Kidney (tissue), 14 donors: Measurements from ENCODE around the gene RNPS1. TPM values are rescaled to one million over a fixed set of nuclear protein-coding genes. Genes with fewer than 3 reads are reported as not detected.

Source experiments
- DNase-seq, 5 donors: peaks; one replicate each; pipeline ENCODE4 v3.0.0-alpha.2; 2013 to 2020
- FAIRE-seq: peaks from 2 replicates; lab custom pipeline; 2012; peaks lifted over from hg19 to GRCh38; lab: Jason Lieb, UNC
- H3K27ac ChIP-seq, 2 donors: one replicate each; pipeline ENCODE4 v1.7.0; 2013; ENCODE audit warnings: low read depth in 2 of 2, low read length in 2 of 2, inconsistent platforms in 1 of 2
- H3K27me3 ChIP-seq: one replicate; pipeline ENCODE4 v1.7.1; 2013; ENCODE audit warnings: low read length, inconsistent platforms; ENCODE audit not compliant: control insufficient read depth, insufficient read depth
- H3K36me3 ChIP-seq, 3 donors: one replicate each; pipeline versions ENCODE4 v1.7.0 to v1.7.1; 2013; ENCODE audit warnings: low read length in 3 of 3, control low read depth in 1 of 3, inconsistent platforms in 1 of 3; ENCODE audit not compliant: insufficient read depth in 3 of 3, control insufficient read depth in 2 of 3
- H3K4me1 ChIP-seq, 3 donors: one replicate each; pipeline versions ENCODE4 v1.7.0 to v1.7.1; 2013; ENCODE audit warnings: low read length in 3 of 3, inconsistent platforms in 1 of 3, low read depth in 1 of 3; ENCODE audit not compliant: control insufficient read depth in 2 of 3, insufficient read depth in 2 of 3
- H3K4me3 ChIP-seq, 3 donors: one replicate each; pipeline versions ENCODE4 v1.7.0 to v1.8.1; 2013; ENCODE audit warnings: low read length in 3 of 3, control low read depth in 1 of 3, inconsistent platforms in 1 of 3
- H3K9ac ChIP-seq, 3 donors: one replicate each; pipeline versions ENCODE4 v1.7.0 to v1.7.1; 2013; ENCODE audit warnings: low read length in 3 of 3, control low read depth in 1 of 3, inconsistent platforms in 1 of 3
- H3K9me3 ChIP-seq, 3 donors: one replicate each; pipeline versions ENCODE4 v1.7.0 to v1.7.1; 2013; ENCODE audit warnings: low read length in 3 of 3, control low read depth in 1 of 3, inconsistent platforms in 1 of 3; ENCODE audit not compliant: control insufficient read depth in 2 of 3, insufficient read depth in 1 of 3
- intact Hi-C: fragments of 100-400 bp; cut with DNase I; formaldehyde crosslinking; loops from one replicate; pipeline ENCODE4 v1.11.1; 2022
- polyA plus RNA-seq: library from polyadenylated mRNA; stranded (reverse); fragments of 350-450 nt; fragmentation: Illumina TruSeq; extraction: RNeasy Lipid Tissue Mini Kit (QIAGEN cat#74804); gene quantifications from one replicate; pipeline ENCODE4 v1.2.3, GENCODE V29; 2014; ENCODE audit warnings: low read depth, low replicate concordance; ENCODE audit not compliant: insufficient read depth
- total RNA-seq: library from RNA; stranded (reverse); fragmentation: NEBNext Ultra II Directional; extraction: Animal tissue kit (Norgen Biotek cat#: 25700); gene quantifications from one replicate; pipeline ENCODE4 v1.2.1, GENCODE V29; 2021
- TF ChIP-seq, protein P1 (sequence below): IDR thresholded peaks from 3 replicates; pipeline ENCODE4 v1.5.1; 2012; ENCODE audit warnings: mild to moderate bottlenecking, moderate library complexity, borderline replicate concordance; ENCODE audit not compliant: insufficient read depth; ENCODE audit errors: extremely low read depth
- donor health status: control.
- donor health status: control.
- donor health status: control.
- donor health status: control.
- donor health status: control.
- donor health status: DM: yes; HTN: yes; CAD: no.
- donor health status: Normal renal cell carcinoma (clear cell type).

The RNPS1 gene
- total and polyA plus RNA-seq, 2 donors from 2014 or later, result 102 to 134 TPM

DNA sequence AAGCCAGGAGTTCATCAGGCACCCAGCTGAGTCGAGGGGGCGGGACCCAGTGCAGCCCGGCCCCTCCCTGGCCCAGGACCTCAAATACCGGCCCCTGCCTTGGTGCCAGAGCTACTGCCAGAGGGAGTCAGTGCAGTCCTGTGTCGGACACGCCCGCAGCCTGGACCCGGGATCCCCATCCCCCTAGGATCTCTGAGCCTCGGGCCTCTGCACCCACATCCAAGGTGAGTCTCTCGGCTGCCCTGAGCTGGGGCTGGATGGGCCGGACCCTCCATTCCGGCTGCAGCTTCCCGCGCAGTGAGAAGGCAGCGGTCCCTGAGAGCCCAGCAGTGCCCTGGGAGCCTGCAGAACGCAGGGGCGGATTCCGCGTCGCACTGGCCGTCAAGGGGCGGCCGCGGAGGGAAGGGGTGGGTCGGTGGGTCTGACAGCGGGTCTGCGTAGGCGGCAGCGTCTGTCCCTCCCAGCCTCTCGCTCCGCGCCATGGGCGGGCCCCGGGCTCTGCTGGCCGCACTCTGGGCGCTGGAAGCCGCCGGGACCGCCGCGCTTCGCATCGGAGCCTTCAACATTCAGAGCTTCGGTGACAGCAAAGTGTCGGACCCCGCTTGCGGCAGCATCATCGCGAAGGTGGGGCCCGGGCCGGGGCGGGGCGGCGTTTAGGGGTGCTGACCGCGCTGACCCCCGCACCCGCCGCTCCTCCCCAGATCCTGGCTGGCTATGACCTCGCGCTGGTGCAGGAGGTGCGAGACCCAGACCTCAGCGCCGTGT is 31.4 kb downstream of the RNPS1 start, which contains the start of gene DNASE1L2:
TSS of gene DNASE1L2 (plus strand) at position 108 of the 765 bp plus-strand sequence. CDS start at position 481, 373 bp downstream.
- H3K36me3 ChIP-seq, result peaks cover 0 to 15% (median 9%) of the 10 kb centered on the region in 3 donors

DNA sequence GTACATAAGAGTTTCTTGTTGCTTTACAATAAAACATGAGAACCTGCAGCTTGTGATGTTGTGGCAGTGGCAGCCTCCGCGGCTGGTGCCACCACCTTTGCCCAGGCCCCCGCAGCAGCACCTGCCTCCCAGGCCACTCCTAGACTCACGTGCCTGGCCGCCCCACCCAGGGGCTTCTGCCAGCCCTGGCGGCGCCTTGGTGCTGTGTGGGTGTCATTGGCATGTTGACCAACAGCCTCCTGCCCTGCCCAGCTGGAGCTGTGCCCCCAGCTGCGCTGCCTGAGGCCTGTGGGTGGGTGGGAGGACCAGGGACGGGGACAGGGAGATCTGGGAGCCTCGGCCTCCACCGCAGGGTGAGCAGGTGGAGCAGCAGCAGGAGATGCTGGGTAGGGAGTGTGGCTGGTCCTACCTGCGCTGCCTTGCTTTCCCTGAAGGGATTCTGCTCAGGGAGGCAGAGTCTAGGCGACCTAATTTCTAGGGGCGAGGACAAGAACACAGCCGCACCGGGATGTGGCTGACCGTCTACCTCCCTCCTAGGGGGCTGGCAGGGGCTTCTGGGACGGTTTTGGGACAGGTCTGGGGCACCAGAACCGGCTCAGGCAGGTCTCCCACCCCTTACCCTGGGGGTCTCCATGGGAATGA is 32.1 kb downstream of the RNPS1 start:
- Histone ChIP-seq H3K9me3 (no peaks in the 10 kb centered on the region), H3K4me1 (peaks cover 0 to 7% (median 0%) of the 10 kb centered on the region in 3 donors), H3K9ac (no peak overlapping the region), H3K36me3 (peaks cover 0 to 19% (median 12%) of the 10 kb centered on the region in 3 donors), H3K4me3 (no peak overlapping the region), H3K27me3 (no peaks in the 10 kb centered on the region), H3K27ac (no peak overlapping the region)
- intact Hi-C loops, result no loop called here
- TF ChIP-seq, protein P1, sequence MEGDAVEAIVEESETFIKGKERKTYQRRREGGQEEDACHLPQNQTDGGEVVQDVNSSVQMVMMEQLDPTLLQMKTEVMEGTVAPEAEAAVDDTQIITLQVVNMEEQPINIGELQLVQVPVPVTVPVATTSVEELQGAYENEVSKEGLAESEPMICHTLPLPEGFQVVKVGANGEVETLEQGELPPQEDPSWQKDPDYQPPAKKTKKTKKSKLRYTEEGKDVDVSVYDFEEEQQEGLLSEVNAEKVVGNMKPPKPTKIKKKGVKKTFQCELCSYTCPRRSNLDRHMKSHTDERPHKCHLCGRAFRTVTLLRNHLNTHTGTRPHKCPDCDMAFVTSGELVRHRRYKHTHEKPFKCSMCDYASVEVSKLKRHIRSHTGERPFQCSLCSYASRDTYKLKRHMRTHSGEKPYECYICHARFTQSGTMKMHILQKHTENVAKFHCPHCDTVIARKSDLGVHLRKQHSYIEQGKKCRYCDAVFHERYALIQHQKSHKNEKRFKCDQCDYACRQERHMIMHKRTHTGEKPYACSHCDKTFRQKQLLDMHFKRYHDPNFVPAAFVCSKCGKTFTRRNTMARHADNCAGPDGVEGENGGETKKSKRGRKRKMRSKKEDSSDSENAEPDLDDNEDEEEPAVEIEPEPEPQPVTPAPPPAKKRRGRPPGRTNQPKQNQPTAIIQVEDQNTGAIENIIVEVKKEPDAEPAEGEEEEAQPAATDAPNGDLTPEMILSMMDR, result no peak
- no peak for FAIRE-seq
- peak in 1 of 5 donors; percentile 67 for DNase-seq

More for the DNA sequence above, 31.4 kb downstream of the RNPS1 start, which contains the start of gene DNASE1L2:
- DNase-seq (peak; percentile 50 to 82 (median 68)), FAIRE-seq (no peak)
- H3K27me3 ChIP-seq, result no peaks in the 10 kb centered on the region
- TF ChIP-seq, protein P1, result no peak
- no peak within 1 kb of the TSS for H3K4me3 ChIP-seq
- H3K4me1 ChIP-seq, result peaks cover 0 to 7% (median 0%) of the 10 kb centered on the region in 3 donors
- H3K9me3 ChIP-seq, result no peaks in the 10 kb centered on the region
- H3K27ac ChIP-seq, result no peak within 1 kb of the TSS
- no peak within 1 kb of the TSS for H3K9ac ChIP-seq
- intact Hi-C loops, result no loop called here

DNA sequence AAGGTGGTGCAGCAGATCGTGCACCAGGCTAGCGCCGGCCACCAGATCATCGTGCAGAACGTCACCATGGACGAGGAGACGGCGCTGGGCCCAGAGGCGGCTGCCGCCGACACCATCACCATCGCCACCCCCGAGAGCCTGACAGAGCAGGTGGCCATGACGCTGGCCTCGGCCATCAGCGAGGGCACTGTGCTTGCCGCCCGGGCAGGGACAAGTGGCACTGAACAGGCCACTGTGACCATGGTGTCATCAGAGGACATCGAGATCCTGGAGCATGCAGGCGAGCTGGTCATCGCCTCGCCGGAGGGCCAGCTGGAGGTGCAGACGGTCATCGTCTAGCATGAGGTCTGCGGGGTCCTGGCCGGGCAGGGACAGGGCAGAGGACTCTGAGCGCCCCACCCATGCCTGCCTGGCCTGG is 32.7 kb downstream of the RNPS1 start:
- Histone ChIP-seq H3K27me3 (no peaks in the 10 kb centered on the region), H3K4me3 (no peak overlapping the region), H3K9ac (no peak overlapping the region), H3K27ac (no peak overlapping the region), H3K4me1 (peaks cover 0 to 7% (median 0%) of the 10 kb centered on the region in 3 donors), H3K9me3 (no peaks in the 10 kb centered on the region), H3K36me3 (peaks cover 0 to 19% (median 12%) of the 10 kb centered on the region in 3 donors)
- FAIRE-seq (no peak), DNase-seq (peak in 1 of 5 donors; percentile 75)
- TF ChIP-seq, protein P1, result no peak
- intact Hi-C loops, result no loop called here
